Thyroid gland (tissue), 4 donors: Measurements from ENCODE around the gene UTP15. TPM values are rescaled to one million over a fixed set of nuclear protein-coding genes. Genes with fewer than 3 reads are reported as not detected.

Experiments used
- DNase-seq, 2 donors: peaks; one replicate each; pipeline ENCODE4 v3.0.0-alpha.2; 2019
- H3K27ac ChIP-seq, 3 donors: fragments of 200-600 bp; sonication (generic); 1 replicate in 2 of 3; 2 replicates in 1 of 3; pipeline ENCODE4 v1.5.1; 2016 to 2019; ENCODE audit warnings: mild to moderate bottlenecking in 1 of 3, moderate library complexity in 1 of 3
- H3K27me3 ChIP-seq: fragments of 200-600 bp; sonication (generic); one replicate; pipeline ENCODE4 v1.5.1; 2019
- H3K36me3 ChIP-seq, 2 donors: fragments of 200-600 bp; sonication (generic); one replicate each; pipeline ENCODE4 v1.5.1; 2016 to 2019
- H3K4me1 ChIP-seq, 2 donors: fragments of 200-600 bp; sonication (generic); one replicate each; pipeline ENCODE4 v1.5.1; 2017 to 2019
- H3K4me3 ChIP-seq, 3 donors: fragments of 200-600 bp; sonication (generic); replicated peaks in 1 of 3; 1 replicate in 2 of 3; 2 replicates in 1 of 3; pipeline ENCODE4 v1.5.1; 2016; ENCODE audit warnings: mild to moderate bottlenecking in 1 of 3
- H3K9me3 ChIP-seq: fragments of 200-600 bp; sonication (generic); one replicate; pipeline ENCODE4 v1.5.1; 2017
- POLR2A ChIP-seq, 2 donors: fragments of 450-650 bp; IDR thresholded peaks; one replicate each; pipeline ENCODE4 v1.6.1; 2017; ENCODE audit warnings: antibody characterized with exemption in 2 of 2, mild to moderate bottlenecking in 2 of 2, moderate library complexity in 1 of 2
- WGBS, 2 donors: methylation state at CpG; one replicate each; pipeline ENCODE4 v1.1.5; 2017; 5-methylcytosine and 5-hydroxymethylcytosine counted together
- intact Hi-C: fragments of 100-400 bp; cut with DNase I; formaldehyde crosslinking; loops from one replicate; pipeline ENCODE4 v1.15.1; 2023
- total RNA-seq, 4 donors: library from RNA; depleted of rRNA; stranded (reverse); fragments of >200 nt; gene quantifications; one replicate each; pipeline ENCODE4 v1.2.3, GENCODE V29; 2016
- TF ChIP-seq, protein P1 (sequence below), 6 experiments: fragments of 200-600 bp in 3 of 6; fragments of 450-650 bp in 3 of 6; sonication (generic) in 3 of 6; IDR thresholded peaks; one replicate each; pipeline ENCODE4 v1.5.1; 2016 to 2019; ENCODE audit warnings: antibody characterized with exemption in 6 of 6, mild to moderate bottlenecking in 2 of 6, inconsistent platforms in 1 of 6, moderate library complexity in 1 of 6

The UTP15 gene
- total RNA-seq, 4 donors from 2014 or later, result 20.6 to 35.1 (median 30.7) TPM

DNA sequence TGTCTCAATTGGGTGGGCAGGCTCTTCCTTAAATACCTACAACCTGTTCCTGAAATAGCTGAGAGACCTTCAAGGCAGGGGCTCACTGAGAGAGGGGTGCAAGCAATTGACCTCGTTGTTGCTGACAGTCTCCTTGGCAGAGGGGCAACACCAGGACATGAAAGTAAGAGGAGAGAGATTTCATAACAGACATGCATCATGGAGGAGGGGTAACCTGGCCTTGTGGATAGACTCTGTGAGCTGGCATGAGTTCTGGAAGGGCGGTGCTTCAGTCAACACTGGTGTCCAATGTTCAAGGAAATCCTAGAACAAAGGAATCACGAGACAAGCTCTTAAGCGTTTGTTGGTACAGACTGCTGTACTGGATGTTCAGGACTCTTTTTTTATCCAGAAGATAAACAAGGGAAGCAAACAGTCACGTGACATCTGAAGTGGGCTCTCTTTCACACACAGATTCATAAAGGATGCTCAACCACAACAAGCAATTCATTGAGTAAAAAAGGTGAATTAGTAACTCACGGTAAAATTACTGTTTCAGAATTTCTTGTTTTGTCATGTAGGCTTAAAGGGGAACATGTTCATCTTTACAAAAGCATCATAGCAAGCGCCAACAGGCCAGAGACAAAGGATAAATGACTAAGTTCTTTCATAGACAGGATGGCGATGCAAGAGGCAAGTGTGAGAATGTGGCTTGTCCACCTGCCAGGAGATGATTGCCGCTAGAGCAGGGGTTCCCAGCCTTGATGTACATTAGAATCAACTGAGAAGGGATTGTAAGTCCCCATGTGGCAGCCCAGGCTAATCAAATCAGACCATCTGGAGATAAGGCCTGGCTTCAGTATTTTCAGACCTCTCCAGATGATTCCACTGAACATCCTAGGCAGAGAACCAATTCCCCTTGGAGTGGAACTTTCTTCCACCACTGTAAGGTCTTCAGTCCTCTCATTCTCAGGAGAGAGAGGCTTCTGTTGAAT is 20.8 kb upstream of the UTP15 start:
- intact Hi-C loops, result no loop called here
- peak; percentile 77 to 84 for DNase-seq
- Histone ChIP-seq H3K27me3 (no peaks in the 10 kb centered on the region), H3K4me3 (no peak overlapping the region), H3K4me1 (peaks cover 10 to 18% of the 10 kb centered on the region in 2 donors), H3K36me3 (no peaks in the 10 kb centered on the region), H3K9me3 (no peaks in the 10 kb centered on the region), H3K27ac (peak overlapping the region in 2 of 3 donors; percentile 18 to 72)
- no peak for TF ChIP-seq POLR2A (IDR thresholded peaks at IDR 0.05)
- TF ChIP-seq, protein P1, sequence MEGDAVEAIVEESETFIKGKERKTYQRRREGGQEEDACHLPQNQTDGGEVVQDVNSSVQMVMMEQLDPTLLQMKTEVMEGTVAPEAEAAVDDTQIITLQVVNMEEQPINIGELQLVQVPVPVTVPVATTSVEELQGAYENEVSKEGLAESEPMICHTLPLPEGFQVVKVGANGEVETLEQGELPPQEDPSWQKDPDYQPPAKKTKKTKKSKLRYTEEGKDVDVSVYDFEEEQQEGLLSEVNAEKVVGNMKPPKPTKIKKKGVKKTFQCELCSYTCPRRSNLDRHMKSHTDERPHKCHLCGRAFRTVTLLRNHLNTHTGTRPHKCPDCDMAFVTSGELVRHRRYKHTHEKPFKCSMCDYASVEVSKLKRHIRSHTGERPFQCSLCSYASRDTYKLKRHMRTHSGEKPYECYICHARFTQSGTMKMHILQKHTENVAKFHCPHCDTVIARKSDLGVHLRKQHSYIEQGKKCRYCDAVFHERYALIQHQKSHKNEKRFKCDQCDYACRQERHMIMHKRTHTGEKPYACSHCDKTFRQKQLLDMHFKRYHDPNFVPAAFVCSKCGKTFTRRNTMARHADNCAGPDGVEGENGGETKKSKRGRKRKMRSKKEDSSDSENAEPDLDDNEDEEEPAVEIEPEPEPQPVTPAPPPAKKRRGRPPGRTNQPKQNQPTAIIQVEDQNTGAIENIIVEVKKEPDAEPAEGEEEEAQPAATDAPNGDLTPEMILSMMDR (IDR thresholded peaks at IDR 0.05), result no peak
- 52 to 58% methylated on average over 9 of the region's 9 CpGs for WGBS, 2 donors

GRCh38 chr5:73545403-73545779 is 20.2 kb upstream of the UTP15 start:
- H3K27ac ChIP-seq, result no peak overlapping the region

DNA sequence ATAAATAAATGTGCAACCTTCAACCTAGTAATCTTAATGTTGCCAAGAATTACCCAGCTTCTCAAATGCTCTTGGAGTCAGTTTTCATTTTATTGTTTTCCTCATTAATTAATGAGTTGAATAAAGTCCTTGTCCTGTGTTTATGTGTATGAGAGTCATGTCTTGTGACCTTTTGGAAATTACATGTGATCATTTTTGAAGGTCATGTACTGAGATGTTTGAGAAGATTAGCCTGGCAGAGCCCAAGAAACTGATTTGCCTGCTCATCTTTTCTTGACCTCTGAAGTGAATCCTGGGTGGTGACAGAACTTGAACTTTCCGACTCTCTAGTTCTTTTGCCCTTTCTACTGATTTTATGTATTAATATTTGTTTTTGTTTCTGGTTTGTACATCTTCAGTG is 15.5 kb upstream of the UTP15 start:
- DNase-seq, result no peak
- TF ChIP-seq, protein P1 (IDR thresholded peaks at IDR 0.05), result no peak
- no peak for TF ChIP-seq POLR2A (IDR thresholded peaks at IDR 0.05)

More at GRCh38 chr5:73545403-73545779, 20.2 kb upstream of the UTP15 start:
- Histone ChIP-seq H3K4me1 (peaks cover 10 to 18% of the 10 kb centered on the region in 2 donors), H3K4me3 (no peak overlapping the region), H3K36me3 (no peaks in the 10 kb centered on the region), H3K9me3 (no peaks in the 10 kb centered on the region), H3K27me3 (no peaks in the 10 kb centered on the region)
- intact Hi-C loops, result no loop called here
- no peak for DNase-seq
- no peak for TF ChIP-seq POLR2A (IDR thresholded peaks at IDR 0.05)
- TF ChIP-seq, protein P1 (IDR thresholded peaks at IDR 0.05), result no peak
- 79 to 100% methylated on average over 1 of the region's 1 CpG for WGBS, 2 donors

GRCh38 chr5:73552642-73553041 is 12.9 kb upstream of the UTP15 start:
- intact Hi-C loops, result no loop called here

More for the DNA sequence above, 15.5 kb upstream of the UTP15 start:
- 73 to 85% methylated on average over 1 of the region's 1 CpG for WGBS, 2 donors
- H3K27me3 ChIP-seq, result no peaks in the 10 kb centered on the region
- H3K9me3 ChIP-seq, result no peaks in the 10 kb centered on the region
- H3K4me1 ChIP-seq, result peaks cover 2 to 5% of the 10 kb centered on the region in 2 donors
- H3K4me3 ChIP-seq, result no peak overlapping the region
- no peak overlapping the region for H3K27ac ChIP-seq
- intact Hi-C loops, result no loop called here
- peaks cover 20 to 26% of the 10 kb centered on the region in 2 donors for H3K36me3 ChIP-seq

More at GRCh38 chr5:73552642-73553041, 12.9 kb upstream of the UTP15 start:
- Histone ChIP-seq H3K4me1 (no peaks in the 10 kb centered on the region), H3K9me3 (no peaks in the 10 kb centered on the region), H3K4me3 (no peak overlapping the region), H3K27me3 (no peaks in the 10 kb centered on the region), H3K36me3 (peaks cover 41 to 46% of the 10 kb centered on the region in 2 donors), H3K27ac (no peak overlapping the region)
- TF ChIP-seq POLR2A (IDR thresholded peaks at IDR 0.05), result no peak
- TF ChIP-seq, protein P1 (IDR thresholded peaks at IDR 0.05), result no peak
- no peak for DNase-seq
